C4-2B (cell line): ENCODE measurements around the gene DEFB108B.

Experiments used
- CTCF ChIP-seq: fragments of 450-650 bp; conservative IDR thresholded peaks from 2 replicates; pipeline ENCODE4 v1.5.1; 2017; ENCODE audit warnings: mild to moderate bottlenecking
- ZFX ChIP-seq: fragments of 450-650 bp; IDR thresholded peaks from 2 replicates; pipeline ENCODE4 v1.6.1; 2017

GRCh38 chr11:71787098-71787823 lies 45.7 kb upstream of the DEFB108B start:
- TF ChIP-seq CTCF, result no peak
- no peak for TF ChIP-seq ZFX
